Skeletal muscle satellite cell (primary cell): ENCODE measurements around the gene NFKBIZ.

Source experiments
- H3K27me3 ChIP-seq: 2 replicates; pipeline ENCODE4 v1.7.0; 2013; ENCODE audit warnings: low read length; ENCODE audit not compliant: control insufficient read depth, insufficient read depth
- H3K36me3 ChIP-seq: 2 replicates; pipeline ENCODE4 v1.7.0; 2013; ENCODE audit warnings: mild to moderate bottlenecking, control low read depth, low read length; ENCODE audit not compliant: insufficient read depth
- H3K4me1 ChIP-seq: 2 replicates; pipeline ENCODE4 v1.7.0; 2013; ENCODE audit warnings: low read length; ENCODE audit not compliant: control insufficient read depth, insufficient read depth
- H3K4me2 ChIP-seq: 2 replicates; pipeline ENCODE4 v1.7.0; 2013; ENCODE audit warnings: mild to moderate bottlenecking, low read length
- H3K4me3 ChIP-seq: 2 replicates; pipeline ENCODE4 v1.7.0; 2013; ENCODE audit warnings: low read length
- H3K9ac ChIP-seq: 2 replicates; pipeline ENCODE4 v1.7.0; 2013; ENCODE audit warnings: mild to moderate bottlenecking, low read depth, low read length, moderate library complexity
- H3K9me3 ChIP-seq: replicated peaks from 2 replicates; pipeline ENCODE4 v1.7.0; 2013; ENCODE audit warnings: mild to moderate bottlenecking, control low read depth, low read length

Gene NFKBIZ

DNA sequence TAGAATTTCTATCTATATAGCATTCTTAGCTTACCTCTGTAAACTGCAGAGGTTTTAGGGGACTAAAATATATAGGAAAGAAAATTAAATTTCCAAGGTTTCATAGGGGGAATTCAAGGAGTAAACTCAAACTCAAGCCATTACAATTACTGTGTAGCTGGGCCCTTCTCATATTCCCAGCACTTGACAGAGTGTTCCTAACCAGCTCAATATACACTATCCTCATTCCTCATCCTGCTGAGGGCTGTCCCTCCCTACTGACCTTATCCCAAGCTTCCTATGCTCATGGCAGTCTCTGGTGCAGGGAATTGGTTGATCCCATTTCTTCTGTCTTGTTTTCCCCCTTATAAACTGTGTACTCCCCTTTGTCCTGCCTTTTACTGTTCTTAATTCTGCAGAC, 36.4 kb upstream of the NFKBIZ start:
- Histone ChIP-seq H3K4me1 (peaks cover 21% of the 10 kb centered on the region), H3K27me3 (no peaks in the 10 kb centered on the region), H3K36me3 (peaks cover 8% of the 10 kb centered on the region), H3K4me2 (no peak overlapping the region), H3K9me3 (no peaks in the 10 kb centered on the region), H3K9ac (peak overlapping the region; percentile 24), H3K4me3 (no peak overlapping the region)

- Histone ChIP-seq H3K4me1 (peaks cover 20% of the 10 kb centered on the region), H3K4me3 (no peak overlapping the region), H3K4me2 (no peak overlapping the region), H3K27me3 (no peaks in the 10 kb centered on the region), H3K36me3 (peaks cover 8% of the 10 kb centered on the region), H3K9me3 (no peaks in the 10 kb centered on the region), H3K9ac (peak overlapping the region; percentile 24)
Measured at GRCh38 chr3:101813817-101814440, 35.4 kb upstream of the NFKBIZ start.

- Histone ChIP-seq H3K4me2 (no peak overlapping the region), H3K4me3 (no peak overlapping the region), H3K4me1 (peaks cover 11% of the 10 kb centered on the region), H3K27me3 (no peaks in the 10 kb centered on the region), H3K9ac (no peak overlapping the region), H3K9me3 (no peaks in the 10 kb centered on the region), H3K36me3 (peaks cover 10% of the 10 kb centered on the region)
Measured at GRCh38 chr3:101814835-101815234, 34.5 kb upstream of the NFKBIZ start.

- Histone ChIP-seq H3K36me3 (peaks cover 17% of the 10 kb centered on the region), H3K9me3 (no peaks in the 10 kb centered on the region), H3K9ac (no peak overlapping the region), H3K27me3 (no peaks in the 10 kb centered on the region), H3K4me2 (no peak overlapping the region), H3K4me1 (peaks cover 8% of the 10 kb centered on the region), H3K4me3 (no peak overlapping the region)
Measured at GRCh38 chr3:101816215-101817149, 32.8 kb upstream of the NFKBIZ start.

- no peaks in the 10 kb centered on the region for H3K9me3 ChIP-seq
- no peaks in the 10 kb centered on the region for H3K27me3 ChIP-seq
- no peak overlapping the region for H3K4me3 ChIP-seq
- H3K36me3 ChIP-seq: peaks cover 27% of the 10 kb centered on the region
- no peak overlapping the region for H3K4me2 ChIP-seq
- H3K4me1 ChIP-seq: peaks cover 8% of the 10 kb centered on the region
- no peak overlapping the region for H3K9ac ChIP-seq
Measured at GRCh38 chr3:101817992-101818391, 31.3 kb upstream of the NFKBIZ start.

DNA sequence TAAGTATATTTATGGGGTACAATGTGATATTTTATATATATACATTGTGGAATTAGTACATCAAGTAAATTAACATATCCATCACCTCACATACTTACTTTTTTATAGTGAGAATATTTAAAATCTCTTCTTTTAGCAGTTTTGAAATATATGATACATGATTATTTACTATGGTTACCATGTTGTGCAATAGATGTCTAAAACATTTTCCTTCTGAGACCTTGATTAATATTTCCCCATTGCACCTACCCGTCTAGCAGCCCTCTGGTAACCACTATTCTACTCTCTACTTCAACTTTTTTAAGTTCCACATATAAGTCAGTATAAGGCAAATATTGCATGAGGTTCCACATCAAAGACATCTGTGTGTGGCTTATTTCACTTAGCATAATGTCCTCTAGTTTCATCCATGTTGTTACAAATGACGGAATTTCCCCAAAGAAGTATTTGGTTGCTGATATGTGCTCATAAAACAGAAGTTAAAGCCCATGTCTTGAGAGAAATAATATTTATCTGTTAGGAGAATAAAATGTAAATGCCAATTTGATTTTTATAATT, 29.6 kb upstream of the NFKBIZ start:
- Histone ChIP-seq H3K36me3 (peaks cover 27% of the 10 kb centered on the region), H3K4me2 (no peak overlapping the region), H3K9ac (no peak overlapping the region), H3K4me1 (peaks cover 5% of the 10 kb centered on the region), H3K9me3 (no peaks in the 10 kb centered on the region), H3K4me3 (no peak overlapping the region), H3K27me3 (no peaks in the 10 kb centered on the region)

DNA sequence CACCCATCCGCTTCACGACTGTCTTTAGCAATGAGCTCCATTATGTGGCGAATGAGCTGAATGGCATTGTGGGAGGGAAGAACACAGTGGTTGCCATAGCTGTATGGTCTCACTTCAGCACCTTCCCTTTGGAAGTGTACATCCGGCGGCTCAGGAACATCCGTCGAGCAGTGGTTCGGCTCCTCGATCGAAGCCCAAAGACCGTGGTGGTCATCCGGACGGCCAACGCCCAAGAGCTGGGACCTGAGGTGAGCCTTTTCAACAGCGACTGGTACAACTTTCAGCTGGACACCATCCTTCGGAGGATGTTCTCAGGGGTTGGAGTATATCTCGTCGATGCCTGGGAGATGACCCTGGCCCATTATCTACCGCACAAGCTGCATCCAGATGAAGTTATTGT, 27.8 kb upstream of the NFKBIZ start:
- peaks cover 19% of the 10 kb centered on the region for H3K4me1 ChIP-seq
- H3K4me2 ChIP-seq: no peak overlapping the region
- no peaks in the 10 kb centered on the region for H3K27me3 ChIP-seq

DNA sequence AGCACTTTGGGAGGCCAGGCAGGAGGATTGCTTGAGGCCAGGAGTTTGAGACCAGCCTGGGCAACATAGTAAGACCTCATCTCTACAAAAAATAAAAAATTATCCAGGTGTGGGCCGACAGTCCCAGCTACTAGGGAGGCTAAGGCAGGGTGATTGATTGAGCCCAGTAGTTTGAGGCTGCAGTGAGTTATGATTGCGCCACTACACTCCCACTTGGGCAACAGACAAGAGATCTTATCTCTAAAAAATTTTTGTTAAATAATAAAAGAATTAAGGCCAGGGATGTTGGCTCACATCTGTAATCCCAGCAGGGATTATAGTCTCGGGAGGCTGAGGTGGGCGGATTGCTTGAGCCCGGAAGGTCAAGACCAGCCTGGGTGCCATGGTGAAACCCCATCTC, 25.8 kb upstream of the NFKBIZ start:
- Histone ChIP-seq H3K9me3 (no peaks in the 10 kb centered on the region), H3K9ac (no peak overlapping the region), H3K4me2 (no peak overlapping the region), H3K27me3 (no peaks in the 10 kb centered on the region), H3K36me3 (peaks cover 19% of the 10 kb centered on the region), H3K4me1 (peaks cover 24% of the 10 kb centered on the region), H3K4me3 (no peak overlapping the region)

More for the DNA sequence above, 27.8 kb upstream of the NFKBIZ start:
- no peak overlapping the region for H3K4me3 ChIP-seq
- H3K36me3 ChIP-seq: peaks cover 27% of the 10 kb centered on the region
- no peak overlapping the region for H3K9ac ChIP-seq
- no peaks in the 10 kb centered on the region for H3K9me3 ChIP-seq

DNA sequence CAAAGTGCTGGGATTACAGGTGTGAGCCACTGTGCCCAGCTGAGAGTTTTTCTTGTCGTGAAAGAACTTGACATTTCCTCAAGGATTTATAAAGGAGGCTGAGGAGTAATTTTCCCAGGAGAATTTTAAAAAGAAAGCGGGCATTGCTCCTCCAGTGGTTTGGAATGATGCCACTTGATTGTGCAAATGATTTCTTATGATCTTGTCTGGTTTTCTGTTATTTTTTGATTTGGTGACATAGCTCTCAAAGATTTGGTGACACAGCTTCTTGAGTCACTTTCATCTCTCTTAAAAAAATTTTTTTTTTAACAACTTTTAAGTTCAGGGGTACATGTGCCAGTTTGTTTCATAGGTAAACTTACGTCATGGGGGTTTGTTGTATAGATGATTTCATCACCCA, 24.6 kb upstream of the NFKBIZ start:
- H3K9me3 ChIP-seq: no peaks in the 10 kb centered on the region
- H3K9ac ChIP-seq: no peak overlapping the region
- H3K36me3 ChIP-seq: peaks cover 19% of the 10 kb centered on the region
- no peak overlapping the region for H3K4me2 ChIP-seq
- H3K4me1 ChIP-seq: peaks cover 36% of the 10 kb centered on the region
- H3K27me3 ChIP-seq: no peaks in the 10 kb centered on the region
- no peak overlapping the region for H3K4me3 ChIP-seq

DNA sequence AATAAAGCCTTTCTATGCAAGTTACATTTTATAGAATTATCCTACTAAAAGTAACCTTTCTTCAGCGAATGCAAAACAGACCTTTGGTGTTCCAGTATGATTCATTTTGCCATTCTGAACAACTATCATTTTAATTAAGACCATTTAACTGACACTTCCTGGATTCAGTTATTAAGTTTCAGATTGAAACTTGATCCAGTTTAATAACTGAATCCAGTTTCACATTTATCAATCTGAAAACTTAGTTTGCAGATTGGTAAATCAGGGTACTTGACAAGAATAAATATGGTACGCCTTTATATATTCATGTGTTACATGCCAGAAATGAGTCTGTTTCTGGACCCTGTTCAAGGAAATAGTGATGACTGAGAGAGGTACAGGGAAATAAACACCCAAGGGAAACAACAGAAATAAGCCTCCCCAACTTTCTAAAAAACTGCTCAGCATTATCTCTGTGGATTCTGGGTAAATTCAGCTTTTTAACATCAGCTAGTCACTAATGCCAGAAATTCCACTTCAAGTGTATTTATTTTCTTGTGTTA, 23.3 kb upstream of the NFKBIZ start:
- Histone ChIP-seq H3K9ac (peak overlapping the region; percentile 28), H3K36me3 (peaks cover 13% of the 10 kb centered on the region), H3K9me3 (no peaks in the 10 kb centered on the region), H3K27me3 (no peaks in the 10 kb centered on the region), H3K4me3 (no peak overlapping the region), H3K4me1 (peaks cover 36% of the 10 kb centered on the region), H3K4me2 (peak overlapping the region; percentile 10)
